Large intestine (tissue), 3 donors: ENCODE data around the gene SCAMP5. TPM values are rescaled to one million over a fixed set of nuclear protein-coding genes. Genes with fewer than 3 reads are reported as not detected.

Experiments used
- DNase-seq, 2 donors: peaks; one replicate each; pipeline versions ENCODE4 v3.0.0 to v3.0.0-alpha.2; 2013
- H3K27ac ChIP-seq: one replicate; pipeline ENCODE4 v1.5.1; 2013; ENCODE audit warnings: low read length
- H3K27me3 ChIP-seq: 2 replicates; pipeline ENCODE4 v1.6.1; 2013; ENCODE audit warnings: low read length; ENCODE audit not compliant: control insufficient read depth, insufficient read depth
- H3K36me3 ChIP-seq: 2 replicates; pipeline ENCODE4 v1.6.1; 2013; ENCODE audit warnings: low read length; ENCODE audit not compliant: control insufficient read depth, insufficient read depth
- H3K4me1 ChIP-seq: one replicate; pipeline ENCODE4 v1.6.1; 2013; ENCODE audit warnings: low read length; ENCODE audit not compliant: control insufficient read depth, insufficient read depth
- H3K4me3 ChIP-seq: one replicate; pipeline ENCODE4 v1.5.1; 2013; ENCODE audit warnings: low read length
- H3K9me3 ChIP-seq: one replicate; pipeline ENCODE4 v1.6.1; 2013; ENCODE audit warnings: mild to moderate bottlenecking, low read depth, low read length, moderate library complexity; ENCODE audit not compliant: control insufficient read depth
- WGBS: methylation state at CpG from one replicate; pipeline ENCODE4 v1.1.5; 2013; ENCODE audit warnings: low lambda C conversion rate; ENCODE audit not compliant: insufficient coverage; 5-methylcytosine and 5-hydroxymethylcytosine counted together
- polyA plus RNA-seq: library from polyadenylated mRNA; unstranded; fragments of 120-200 nt; gene quantifications from one replicate; pipeline ENCODE4 v1.2.1, GENCODE V29; 2013

Gene SCAMP5
- polyA plus RNA-seq, 1 donor: 31.6 TPM

GRCh38 chr15:74976159-74976558 is 19.2 kb upstream of the SCAMP5 start:
- Histone ChIP-seq H3K4me1 (no peaks in the 10 kb centered on the region), H3K4me3 (no peak overlapping the region), H3K9me3 (no peaks in the 10 kb centered on the region), H3K36me3 (no peaks in the 10 kb centered on the region), H3K27ac (no peak overlapping the region), H3K27me3 (peaks cover 4% of the 10 kb centered on the region)
- WGBS: no CpG with 5 or more reads among the region's 1 CpG
- DNase-seq: no peak

DNA sequence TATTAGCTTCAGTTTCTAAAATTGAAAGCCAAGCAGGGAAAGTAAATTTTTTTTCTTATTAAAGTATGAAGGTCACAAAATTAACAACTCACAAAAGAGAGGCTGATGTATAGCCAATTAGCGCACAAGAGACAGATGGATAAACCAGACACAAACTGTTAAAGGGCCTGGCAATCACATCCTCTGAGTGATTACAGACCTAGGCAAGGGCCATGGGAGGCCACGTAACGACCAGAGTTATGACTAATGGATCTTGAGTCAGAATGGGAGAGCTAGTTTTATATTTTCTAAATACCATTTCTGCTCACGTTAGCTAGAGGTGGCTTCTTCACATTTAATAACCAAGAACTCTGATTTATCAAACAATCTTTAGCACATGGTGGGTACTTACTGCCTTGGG is 17.8 kb upstream of the SCAMP5 start:
- no peaks in the 10 kb centered on the region for H3K36me3 ChIP-seq
- peaks cover 4% of the 10 kb centered on the region for H3K27me3 ChIP-seq
- no peaks in the 10 kb centered on the region for H3K4me1 ChIP-seq
- no peak for DNase-seq
- no peak overlapping the region for H3K27ac ChIP-seq
- no peak overlapping the region for H3K4me3 ChIP-seq
- 86% methylated on average over 1 of the region's 4 CpGs for WGBS
- H3K9me3 ChIP-seq: no peaks in the 10 kb centered on the region

DNA sequence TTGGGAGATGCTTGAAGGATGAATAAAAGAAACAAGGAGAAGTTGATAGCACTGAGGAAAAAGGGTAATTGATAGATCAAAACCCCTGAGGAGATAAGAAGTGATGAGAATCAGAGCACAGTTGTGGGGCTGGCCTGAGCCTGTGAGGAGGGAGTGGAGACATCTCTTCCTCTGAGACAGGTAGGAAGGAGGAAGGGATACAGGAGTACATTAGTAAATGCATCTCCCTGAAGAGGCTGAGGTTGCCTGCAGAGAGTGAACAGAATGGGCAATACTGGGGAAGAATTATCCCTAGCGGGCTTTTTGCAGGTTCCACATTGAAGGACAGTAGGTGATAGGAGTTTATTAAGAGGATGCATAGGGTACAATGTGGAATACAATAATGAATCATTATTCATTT is 17.3 kb upstream of the SCAMP5 start:
- no peaks in the 10 kb centered on the region for H3K9me3 ChIP-seq
- peaks cover 4% of the 10 kb centered on the region for H3K27me3 ChIP-seq
- no peak overlapping the region for H3K4me3 ChIP-seq
- WGBS: no CpG with 5 or more reads among the region's 1 CpG
- no peaks in the 10 kb centered on the region for H3K36me3 ChIP-seq
- no peak for DNase-seq
- no peak overlapping the region for H3K27ac ChIP-seq
- H3K4me1 ChIP-seq: no peaks in the 10 kb centered on the region

DNA sequence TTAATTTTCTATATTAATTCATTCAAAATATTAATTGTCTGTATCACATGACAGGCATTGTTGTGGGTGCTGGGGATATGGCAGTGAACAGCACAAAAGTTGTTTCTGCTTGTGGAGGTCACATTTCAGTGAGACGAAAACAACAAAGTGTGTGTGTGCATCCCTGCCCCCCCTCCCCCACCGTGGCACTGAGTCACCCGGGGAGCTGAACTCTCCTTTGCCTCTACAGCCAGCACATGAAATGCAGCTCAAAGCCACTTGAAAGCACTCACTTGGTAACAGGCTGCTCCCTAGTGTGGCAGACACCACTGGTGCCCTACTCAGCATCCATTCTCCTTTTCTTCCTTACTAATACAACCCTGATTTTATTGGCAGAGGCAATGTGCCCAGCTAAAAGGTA is 16.9 kb upstream of the SCAMP5 start:
- no peaks in the 10 kb centered on the region for H3K4me1 ChIP-seq
- no peaks in the 10 kb centered on the region for H3K9me3 ChIP-seq
- DNase-seq: no peak
- no peaks in the 10 kb centered on the region for H3K36me3 ChIP-seq
- no peak overlapping the region for H3K27ac ChIP-seq
- H3K4me3 ChIP-seq: no peak overlapping the region
- no CpG with 5 or more reads among the region's 3 CpGs for WGBS
- H3K27me3 ChIP-seq: peaks cover 4% of the 10 kb centered on the region

DNA sequence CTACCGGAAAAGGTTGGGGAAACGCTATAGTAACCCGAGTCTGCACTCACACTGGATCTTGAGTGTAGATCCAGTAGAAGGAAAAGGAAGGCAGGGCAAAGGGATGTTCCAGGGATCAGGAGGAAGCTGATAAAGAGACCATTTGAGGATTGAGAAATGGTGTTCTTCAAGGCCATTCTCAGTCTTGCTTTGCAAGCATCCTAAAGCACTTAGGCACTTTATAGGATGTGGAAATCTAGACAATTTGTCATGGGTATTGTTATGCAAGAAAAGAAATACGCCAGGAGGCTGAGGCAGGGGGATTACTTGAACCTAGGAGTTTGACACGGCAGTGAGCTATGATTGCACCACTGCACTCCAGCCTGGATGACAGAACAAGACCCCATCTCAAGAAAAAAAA is 13.2 kb upstream of the SCAMP5 start:
- H3K36me3 ChIP-seq: no peaks in the 10 kb centered on the region
- H3K27ac ChIP-seq: no peak overlapping the region
- no CpG with 5 or more reads among the region's 5 CpGs for WGBS
- no peaks in the 10 kb centered on the region for H3K4me1 ChIP-seq
- no peak overlapping the region for H3K4me3 ChIP-seq
- no peak for DNase-seq
- no peaks in the 10 kb centered on the region for H3K9me3 ChIP-seq
- peaks cover 12% of the 10 kb centered on the region for H3K27me3 ChIP-seq

GRCh38 chr15:74983725-74984231 is 11.6 kb upstream of the SCAMP5 start:
- Histone ChIP-seq H3K36me3 (no peaks in the 10 kb centered on the region), H3K27me3 (peaks cover 10% of the 10 kb centered on the region), H3K9me3 (no peaks in the 10 kb centered on the region), H3K27ac (no peak overlapping the region), H3K4me1 (no peaks in the 10 kb centered on the region), H3K4me3 (no peak overlapping the region)
- no peak for DNase-seq
- WGBS: 14% methylated on average over 2 of the region's 4 CpGs

- H3K27ac ChIP-seq: no peak overlapping the region
- DNase-seq: peak; percentile 35 to 39
- H3K9me3 ChIP-seq: no peaks in the 10 kb centered on the region
- H3K4me1 ChIP-seq: no peaks in the 10 kb centered on the region
- no peaks in the 10 kb centered on the region for H3K36me3 ChIP-seq
- peaks cover 12% of the 10 kb centered on the region for H3K27me3 ChIP-seq
- H3K4me3 ChIP-seq: no peak overlapping the region
- WGBS: no CpG with 5 or more reads among the region's 4 CpGs
Observed at GRCh38 chr15:74988007-74988800, 7.2 kb upstream of the SCAMP5 start.

GRCh38 chr15:74989527-74989926 is 5.8 kb upstream of the SCAMP5 start:
- H3K36me3 ChIP-seq: no peaks in the 10 kb centered on the region
- H3K27ac ChIP-seq: no peak overlapping the region
- H3K9me3 ChIP-seq: no peaks in the 10 kb centered on the region
- H3K4me3 ChIP-seq: no peak overlapping the region
- no peak for DNase-seq
- no peaks in the 10 kb centered on the region for H3K4me1 ChIP-seq
- peaks cover 9% of the 10 kb centered on the region for H3K27me3 ChIP-seq

GRCh38 chr15:74992619-74993018 is 2.7 kb upstream of the SCAMP5 start:
- WGBS: no CpG with 5 or more reads among the region's 1 CpG
- Histone ChIP-seq H3K4me3 (no peak overlapping the region), H3K4me1 (peaks cover 3% of the 10 kb centered on the region), H3K27me3 (peaks cover 4% of the 10 kb centered on the region), H3K27ac (no peak overlapping the region), H3K9me3 (no peaks in the 10 kb centered on the region), H3K36me3 (no peaks in the 10 kb centered on the region)
- DNase-seq: no peak

GRCh38 chr15:74994236-74994635 is 1.1 kb upstream of the SCAMP5 start:
- H3K4me3 ChIP-seq: no peak overlapping the region
- no peak for DNase-seq
- no peak overlapping the region for H3K27ac ChIP-seq
- H3K4me1 ChIP-seq: peaks cover 5% of the 10 kb centered on the region
- no CpG with 5 or more reads among the region's 2 CpGs for WGBS
- H3K9me3 ChIP-seq: no peaks in the 10 kb centered on the region
- peaks cover 4% of the 10 kb centered on the region for H3K27me3 ChIP-seq
- no peaks in the 10 kb centered on the region for H3K36me3 ChIP-seq

DNA sequence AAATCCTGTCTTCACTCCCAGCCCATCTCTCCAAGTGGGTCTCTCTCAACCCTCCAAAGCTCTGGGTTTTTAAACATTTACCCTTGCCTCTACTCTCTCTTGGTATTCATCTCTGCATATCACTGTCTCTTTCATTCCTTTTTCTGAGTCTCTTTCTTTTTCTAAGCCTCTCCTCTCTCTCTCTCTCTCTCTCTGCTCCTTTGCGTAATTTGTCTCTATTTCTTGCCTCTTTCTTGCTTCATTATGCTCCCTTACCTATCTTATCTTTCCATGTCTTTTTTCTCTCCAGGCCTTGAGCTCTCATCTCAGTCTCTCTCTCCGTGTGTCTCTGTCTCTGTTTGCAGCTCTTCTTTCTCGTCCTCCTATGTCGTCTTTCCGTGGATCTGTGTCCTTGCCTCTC is 678 bp upstream of the SCAMP5 start:
- Histone ChIP-seq H3K4me1 (peaks cover 6% of the 10 kb centered on the region), H3K36me3 (no peaks in the 10 kb centered on the region), H3K27ac (no peak overlapping the region), H3K27me3 (peaks cover 4% of the 10 kb centered on the region), H3K4me3 (no peak overlapping the region), H3K9me3 (no peaks in the 10 kb centered on the region)
- no peak for DNase-seq
- WGBS: 65% methylated on average over 4 of the region's 5 CpGs
